ENCODE measurements around the gene HOXA11.
A peak's percentile ranks its signal among the peaks of the same experiment; 100 is the strongest.

Gene HOXA11

GRCh38 chr7:27141137-27141922 is 43.7 kb downstream of the HOXA11 start:
- no peak for DNase-seq
- H3K9me3 Mint-ChIP-seq, result no peaks in the 10 kb centered on the region
- no peaks in the 10 kb centered on the region for H3K36me3 Mint-ChIP-seq (ENCODE audit: low read depth)
- H3K27me3 Mint-ChIP-seq, result peaks cover 68% of the 10 kb centered on the region
- H3K4me3 Mint-ChIP-seq, result no peak overlapping the region
- H3K4me1 Mint-ChIP-seq (ENCODE audit: low read depth), result no peaks in the 10 kb centered on the region
- H3K27ac Mint-ChIP-seq, result no peak overlapping the region

- Mint-ChIP-seq H3K27me3 (peaks cover 68% of the 10 kb centered on the region), H3K4me1 (ENCODE audit: low read depth) (peaks cover 9% of the 10 kb centered on the region), H3K36me3 (ENCODE audit: low read depth) (no peaks in the 10 kb centered on the region), H3K27ac (no peak overlapping the region), H3K4me3 (no peak overlapping the region), H3K9me3 (no peaks in the 10 kb centered on the region)
- no peak for DNase-seq
Measured at GRCh38 chr7:27140126-27140857, 44.7 kb downstream of the HOXA11 start.

DNA sequence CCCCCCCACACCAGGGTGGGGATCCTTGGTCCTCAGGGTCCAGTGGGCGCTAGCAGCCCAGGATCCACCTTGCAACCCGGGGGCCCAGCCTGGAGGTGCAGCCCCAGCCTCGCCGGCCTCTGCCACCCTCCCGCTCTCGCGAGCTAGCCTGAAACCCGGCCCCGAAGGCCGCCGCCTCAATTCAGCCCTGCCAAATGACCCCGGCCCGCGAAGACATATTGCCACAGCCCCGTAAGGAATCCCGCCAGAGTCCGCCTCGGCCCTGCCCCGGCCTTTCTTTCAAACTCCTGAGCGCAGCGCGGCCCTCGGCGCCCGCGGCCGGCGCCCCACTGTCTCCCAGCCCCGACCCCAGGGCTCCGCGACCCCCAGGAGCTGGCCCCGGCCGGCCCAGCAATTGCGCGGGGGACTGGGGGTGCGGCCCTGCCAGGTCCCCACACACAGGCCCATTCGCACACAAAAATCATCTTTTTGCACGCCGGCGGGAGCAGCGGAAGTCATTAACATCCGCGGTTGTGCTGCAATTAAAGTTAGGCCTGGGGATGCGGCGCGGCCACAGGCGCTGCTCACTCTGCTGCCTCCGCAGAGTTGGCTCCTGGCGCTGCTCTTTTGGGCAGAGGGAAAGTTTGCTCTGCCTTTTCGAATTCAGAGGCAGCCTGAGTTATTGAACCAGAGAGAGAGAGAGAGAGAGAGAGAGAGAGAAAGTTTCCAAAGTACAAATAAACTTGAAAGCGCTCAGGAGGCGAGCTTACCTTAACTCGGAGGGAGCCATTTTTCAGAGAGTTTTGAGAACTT is 45.5 kb downstream of the HOXA11 start:
- Mint-ChIP-seq H3K4me1 (ENCODE audit: low read depth) (peaks cover 15% of the 10 kb centered on the region), H3K9me3 (peaks cover 1% of the 10 kb centered on the region), H3K4me3 (no peak overlapping the region), H3K27me3 (peaks cover 69% of the 10 kb centered on the region), H3K27ac (no peak overlapping the region), H3K36me3 (ENCODE audit: low read depth) (no peaks in the 10 kb centered on the region)
- DNase-seq, result no peak

GRCh38 chr7:27138985-27139333 is 46.1 kb downstream of the HOXA11 start:
- no peak for DNase-seq
- Mint-ChIP-seq H3K27ac (no peak overlapping the region), H3K4me3 (no peak overlapping the region), H3K9me3 (peaks cover 2% of the 10 kb centered on the region), H3K27me3 (peaks cover 68% of the 10 kb centered on the region), H3K36me3 (ENCODE audit: low read depth) (no peaks in the 10 kb centered on the region), H3K4me1 (ENCODE audit: low read depth) (peaks cover 21% of the 10 kb centered on the region)

GRCh38 chr7:27138472-27138871 is 46.6 kb downstream of the HOXA11 start:
- H3K4me1 Mint-ChIP-seq (ENCODE audit: low read depth), result peaks cover 24% of the 10 kb centered on the region
- no peaks in the 10 kb centered on the region for H3K36me3 Mint-ChIP-seq (ENCODE audit: low read depth)
- peaks cover 2% of the 10 kb centered on the region for H3K9me3 Mint-ChIP-seq
- no peak overlapping the region for H3K4me3 Mint-ChIP-seq
- no peak overlapping the region for H3K27ac Mint-ChIP-seq
- H3K27me3 Mint-ChIP-seq, result peaks cover 72% of the 10 kb centered on the region
- DNase-seq, result no peak

- no peak overlapping the region for H3K27ac Mint-ChIP-seq
- no peaks in the 10 kb centered on the region for H3K36me3 Mint-ChIP-seq (ENCODE audit: low read depth)
- H3K9me3 Mint-ChIP-seq, result peaks cover 2% of the 10 kb centered on the region
- H3K27me3 Mint-ChIP-seq, result peaks cover 75% of the 10 kb centered on the region
- peaks cover 24% of the 10 kb centered on the region for H3K4me1 Mint-ChIP-seq (ENCODE audit: low read depth)
- DNase-seq, result no peak
- no peak overlapping the region for H3K4me3 Mint-ChIP-seq
Measured at GRCh38 chr7:27137640-27138315, 47.3 kb downstream of the HOXA11 start.

DNA sequence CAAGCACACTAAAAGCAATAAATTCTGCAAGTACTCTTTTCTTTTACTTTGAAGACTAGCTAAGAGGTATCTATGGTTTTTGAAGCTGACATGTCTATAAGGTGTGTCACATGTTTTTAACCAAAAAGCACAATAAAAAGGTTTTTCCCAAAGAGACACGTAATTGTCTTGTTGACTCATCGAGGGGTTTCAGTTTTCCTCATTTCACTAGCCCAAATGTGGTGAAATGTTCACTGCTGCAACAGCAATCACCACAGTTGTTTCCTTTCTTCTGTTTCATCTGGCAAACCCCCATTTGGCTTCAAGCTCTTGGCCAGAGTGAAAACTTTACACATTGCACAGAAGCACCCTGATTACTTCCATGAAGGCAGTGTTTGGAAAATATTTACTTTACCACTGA is 50.6 kb downstream of the HOXA11 start:
- peaks cover 2% of the 10 kb centered on the region for H3K9me3 Mint-ChIP-seq
- H3K27ac Mint-ChIP-seq, result no peak overlapping the region
- H3K27me3 Mint-ChIP-seq, result peaks cover 79% of the 10 kb centered on the region
- H3K4me1 Mint-ChIP-seq (ENCODE audit: low read depth), result peaks cover 27% of the 10 kb centered on the region
- no peak overlapping the region for H3K4me3 Mint-ChIP-seq
- DNase-seq, result no peak
- H3K36me3 Mint-ChIP-seq (ENCODE audit: low read depth), result no peaks in the 10 kb centered on the region

- Mint-ChIP-seq H3K4me1 (ENCODE audit: low read depth) (peaks cover 27% of the 10 kb centered on the region), H3K4me3 (no peak overlapping the region), H3K36me3 (ENCODE audit: low read depth) (no peaks in the 10 kb centered on the region), H3K27ac (no peak overlapping the region), H3K9me3 (peaks cover 2% of the 10 kb centered on the region), H3K27me3 (peaks cover 83% of the 10 kb centered on the region)
- DNase-seq, result no peak
Measured at GRCh38 chr7:27133409-27134231, 51.4 kb downstream of the HOXA11 start.

GRCh38 chr7:27132978-27133377 is 52.1 kb downstream of the HOXA11 start:
- H3K9me3 Mint-ChIP-seq, result peaks cover 2% of the 10 kb centered on the region
- no peak for DNase-seq
- no peak overlapping the region for H3K4me3 Mint-ChIP-seq
- H3K27ac Mint-ChIP-seq, result no peak overlapping the region
- H3K36me3 Mint-ChIP-seq (ENCODE audit: low read depth), result no peaks in the 10 kb centered on the region
- H3K27me3 Mint-ChIP-seq, result peaks cover 83% of the 10 kb centered on the region
- peaks cover 27% of the 10 kb centered on the region for H3K4me1 Mint-ChIP-seq (ENCODE audit: low read depth)

GRCh38 chr7:27132214-27132613 is 52.8 kb downstream of the HOXA11 start:
- H3K36me3 Mint-ChIP-seq (ENCODE audit: low read depth), result no peaks in the 10 kb centered on the region
- peaks cover 27% of the 10 kb centered on the region for H3K4me1 Mint-ChIP-seq (ENCODE audit: low read depth)
- DNase-seq, result no peak
- peaks cover 83% of the 10 kb centered on the region for H3K27me3 Mint-ChIP-seq
- no peak overlapping the region for H3K4me3 Mint-ChIP-seq
- H3K27ac Mint-ChIP-seq, result no peak overlapping the region
- peaks cover 2% of the 10 kb centered on the region for H3K9me3 Mint-ChIP-seq

DNA sequence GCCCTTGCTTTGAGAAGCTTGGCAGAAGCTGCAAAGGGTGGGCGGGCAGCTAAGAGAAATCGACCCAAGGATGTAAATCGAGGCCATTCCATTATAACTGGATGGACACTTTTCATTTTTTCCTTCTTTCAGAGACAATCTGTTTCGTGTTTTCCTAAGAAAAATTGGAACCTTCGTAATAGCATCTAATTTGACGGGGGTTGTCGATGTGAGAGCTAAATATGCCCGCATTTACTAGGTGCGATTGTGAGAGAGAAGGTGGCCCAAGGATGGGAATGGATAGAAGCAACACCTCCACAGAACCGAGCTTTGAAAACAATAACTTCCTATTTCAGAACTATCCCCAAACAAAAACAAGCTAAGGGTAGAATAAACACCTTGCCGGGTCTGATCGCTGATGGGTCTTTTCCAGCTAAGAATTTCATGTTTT is 53.6 kb downstream of the HOXA11 start:
- H3K36me3 Mint-ChIP-seq (ENCODE audit: low read depth), result no peaks in the 10 kb centered on the region
- peaks cover 83% of the 10 kb centered on the region for H3K27me3 Mint-ChIP-seq
- H3K27ac Mint-ChIP-seq, result no peak overlapping the region
- peaks cover 2% of the 10 kb centered on the region for H3K9me3 Mint-ChIP-seq
- H3K4me3 Mint-ChIP-seq, result peak overlapping the region; percentile 62
- DNase-seq, result no peak
- peaks cover 27% of the 10 kb centered on the region for H3K4me1 Mint-ChIP-seq (ENCODE audit: low read depth)
